ENCODE measurements around the gene PIRT.
A peak's percentile ranks its signal among the peaks of the same experiment; 100 is the strongest.

PIRT gene

DNA sequence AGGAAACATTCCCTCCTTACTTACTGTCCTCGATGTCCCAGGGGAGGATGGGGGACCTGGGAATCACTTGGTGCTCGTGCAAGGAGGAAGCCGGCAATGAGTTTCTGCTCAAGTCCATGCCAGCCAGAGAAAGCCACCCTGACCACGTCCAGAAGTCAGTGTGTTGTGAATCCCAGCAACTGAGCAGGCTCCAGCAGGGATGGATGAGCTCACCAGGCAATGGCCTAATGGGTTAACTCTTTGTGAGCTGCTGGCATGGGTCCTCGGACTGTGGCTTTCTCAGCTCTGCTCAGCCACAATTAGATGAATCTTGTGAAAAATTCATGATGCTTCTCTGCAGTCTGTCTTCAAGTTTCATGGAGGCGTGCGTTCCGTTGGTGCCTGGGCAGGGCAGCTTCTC, at the start of gene PIRT:
TSS of gene PIRT (minus strand) at position 167 of the 400 bp plus-strand sequence. CDS start 12,442 bp downstream, outside the sequence.
- TF ChIP-seq, protein P1, sequence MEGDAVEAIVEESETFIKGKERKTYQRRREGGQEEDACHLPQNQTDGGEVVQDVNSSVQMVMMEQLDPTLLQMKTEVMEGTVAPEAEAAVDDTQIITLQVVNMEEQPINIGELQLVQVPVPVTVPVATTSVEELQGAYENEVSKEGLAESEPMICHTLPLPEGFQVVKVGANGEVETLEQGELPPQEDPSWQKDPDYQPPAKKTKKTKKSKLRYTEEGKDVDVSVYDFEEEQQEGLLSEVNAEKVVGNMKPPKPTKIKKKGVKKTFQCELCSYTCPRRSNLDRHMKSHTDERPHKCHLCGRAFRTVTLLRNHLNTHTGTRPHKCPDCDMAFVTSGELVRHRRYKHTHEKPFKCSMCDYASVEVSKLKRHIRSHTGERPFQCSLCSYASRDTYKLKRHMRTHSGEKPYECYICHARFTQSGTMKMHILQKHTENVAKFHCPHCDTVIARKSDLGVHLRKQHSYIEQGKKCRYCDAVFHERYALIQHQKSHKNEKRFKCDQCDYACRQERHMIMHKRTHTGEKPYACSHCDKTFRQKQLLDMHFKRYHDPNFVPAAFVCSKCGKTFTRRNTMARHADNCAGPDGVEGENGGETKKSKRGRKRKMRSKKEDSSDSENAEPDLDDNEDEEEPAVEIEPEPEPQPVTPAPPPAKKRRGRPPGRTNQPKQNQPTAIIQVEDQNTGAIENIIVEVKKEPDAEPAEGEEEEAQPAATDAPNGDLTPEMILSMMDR (conservative IDR thresholded peaks at IDR 0.05; ENCODE audit: control insufficient read depth, insufficient read depth, low read depth, low read length), result no peak
- H3K4me3 ChIP-seq (ENCODE audit: control insufficient read depth, low read depth, low read length), result no peak within 1 kb of the TSS
- DNase-seq (ENCODE audit: low read depth), result no peak

DNA sequence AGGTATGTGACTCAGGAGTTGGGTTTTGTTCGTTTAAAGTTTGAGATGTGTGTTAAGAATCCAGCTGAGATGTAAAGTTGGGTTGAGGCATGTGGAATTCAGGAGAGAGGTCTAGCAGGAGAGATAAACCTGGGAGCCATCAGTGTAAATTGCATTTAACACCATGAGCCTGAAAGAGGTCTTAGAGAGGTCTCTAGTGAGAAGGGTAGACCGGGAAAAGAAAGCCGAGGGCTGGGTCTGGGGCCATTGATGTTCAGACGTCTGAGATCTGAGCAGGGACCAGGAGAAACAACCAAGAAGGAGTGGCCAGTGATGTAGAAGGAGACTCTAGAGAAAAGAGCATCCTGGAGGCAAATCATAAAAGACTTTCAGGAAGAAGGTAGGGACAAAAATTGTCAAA, 44.1 kb upstream of the PIRT start:
- no peak for DNase-seq (ENCODE audit: low read depth)
- no peak overlapping the region for H3K4me3 ChIP-seq (ENCODE audit: control insufficient read depth, low read depth, low read length)
- TF ChIP-seq, protein P1 (conservative IDR thresholded peaks at IDR 0.05; ENCODE audit: control insufficient read depth, insufficient read depth, low read depth, low read length), result no peak

DNA sequence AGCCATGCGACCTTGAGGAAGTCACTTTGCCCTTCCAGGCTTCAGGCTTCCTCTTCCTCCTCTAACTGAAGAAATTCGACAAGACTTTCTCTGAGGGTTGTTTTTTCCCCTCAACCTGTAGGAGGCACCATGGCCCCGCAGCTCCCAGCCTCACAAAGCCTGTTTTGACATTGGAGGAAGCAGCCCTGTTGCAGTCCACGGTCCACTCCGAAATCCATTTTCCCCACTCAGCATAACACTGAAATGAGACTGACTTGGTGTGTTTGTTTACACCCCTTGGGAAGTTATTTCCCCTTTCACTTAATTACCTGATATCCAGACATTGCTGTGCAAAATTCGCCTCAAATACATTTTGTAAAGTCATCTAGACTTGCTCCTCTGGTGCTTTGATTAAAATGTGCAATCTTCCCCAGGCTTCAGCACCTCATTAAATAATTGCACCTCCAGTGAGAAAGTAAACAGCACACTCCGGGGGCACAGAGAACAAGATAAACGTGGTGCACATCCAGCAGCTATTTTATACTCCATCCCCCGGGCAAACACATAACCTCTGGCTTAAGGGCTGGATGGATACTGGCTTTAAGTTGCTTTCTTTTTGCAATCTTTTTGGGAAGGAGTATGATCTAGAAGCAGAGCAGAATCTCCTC, 41.4 kb upstream of the PIRT start:
- TF ChIP-seq, protein P1 (conservative IDR thresholded peaks at IDR 0.05; ENCODE audit: control insufficient read depth, insufficient read depth, low read depth, low read length), result peak; percentile 10
- no peak for DNase-seq (ENCODE audit: low read depth)
- H3K4me3 ChIP-seq (ENCODE audit: control insufficient read depth, low read depth, low read length), result no peak overlapping the region

DNA sequence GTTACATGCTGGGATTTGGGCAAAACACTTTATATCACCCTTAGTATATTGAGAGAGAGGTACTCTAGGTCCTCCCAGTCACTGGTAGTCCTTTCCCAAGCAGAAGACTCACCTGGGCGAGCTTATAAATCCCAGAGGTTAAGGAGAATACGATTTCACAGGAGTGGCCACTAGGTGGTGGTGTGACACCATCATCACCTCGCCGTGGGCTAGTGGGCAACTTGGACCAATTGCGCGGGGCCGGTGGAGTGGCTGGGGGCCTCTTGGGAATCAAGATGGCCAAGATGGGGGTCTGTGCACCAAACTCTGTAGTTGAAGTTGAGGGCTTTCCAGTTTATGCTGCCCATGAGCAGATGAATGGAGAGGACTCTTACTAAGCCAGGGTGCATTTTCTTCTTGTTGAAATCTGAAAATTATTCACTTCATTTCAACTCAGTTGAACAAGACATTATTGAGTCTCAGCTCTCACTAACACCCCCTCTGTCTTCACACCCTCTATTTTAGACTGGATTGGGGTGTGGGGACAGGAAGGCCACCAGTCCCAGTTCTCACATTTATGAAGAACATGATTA, 38.2 kb upstream of the PIRT start:
- peak; percentile 34 for DNase-seq (ENCODE audit: low read depth)
- TF ChIP-seq, protein P1 (conservative IDR thresholded peaks at IDR 0.05; ENCODE audit: control insufficient read depth, insufficient read depth, low read depth, low read length), result peak; percentile 55
- no peak overlapping the region for H3K4me3 ChIP-seq (ENCODE audit: control insufficient read depth, low read depth, low read length)

DNA sequence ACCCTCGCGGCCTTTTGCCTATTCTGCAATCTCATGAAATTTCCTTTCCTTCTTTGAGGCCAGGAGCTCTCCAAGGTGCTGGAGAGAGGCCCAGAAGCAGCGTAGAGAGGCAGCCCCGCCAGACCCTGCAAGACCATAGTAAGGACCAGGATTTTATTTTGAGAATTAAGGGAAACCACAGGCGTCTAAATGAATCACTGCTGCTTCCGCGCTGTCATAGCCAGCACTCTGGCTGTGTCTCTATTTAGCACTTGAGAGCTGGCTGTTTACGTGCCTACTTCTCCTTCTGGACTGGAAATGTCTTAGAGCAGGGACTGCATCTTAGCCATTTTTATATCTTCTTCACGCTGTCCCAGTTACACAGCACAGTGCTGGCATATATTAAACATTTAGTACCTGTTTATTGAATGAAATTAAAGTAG, 37.6 kb upstream of the PIRT start:
- TF ChIP-seq, protein P1 (conservative IDR thresholded peaks at IDR 0.05; ENCODE audit: control insufficient read depth, insufficient read depth, low read depth, low read length), result no peak
- H3K4me3 ChIP-seq (ENCODE audit: control insufficient read depth, low read depth, low read length), result no peak overlapping the region
- no peak for DNase-seq (ENCODE audit: low read depth)

DNA sequence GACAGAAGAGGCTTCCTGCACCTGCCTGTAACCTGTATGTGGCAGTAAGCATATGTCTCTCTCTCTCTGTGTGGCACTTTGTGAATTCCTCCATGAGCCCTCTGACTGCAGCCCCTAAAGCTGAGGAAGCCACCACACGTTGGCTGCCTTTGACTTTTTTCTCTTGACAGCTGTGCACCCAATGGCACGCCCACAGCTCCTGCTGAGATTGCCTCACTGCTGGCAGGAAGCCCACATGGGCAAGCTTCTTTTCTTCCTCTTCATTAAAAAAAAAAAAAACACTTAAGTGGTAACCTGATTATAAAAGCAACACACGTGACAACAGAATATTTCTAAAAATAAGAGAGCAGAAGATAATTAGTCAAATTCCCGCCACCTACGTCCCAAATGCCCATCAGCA, 34.0 kb upstream of the PIRT start:
- DNase-seq (ENCODE audit: low read depth), result no peak
- TF ChIP-seq, protein P1 (conservative IDR thresholded peaks at IDR 0.05; ENCODE audit: control insufficient read depth, insufficient read depth, low read depth, low read length), result no peak
- H3K4me3 ChIP-seq (ENCODE audit: control insufficient read depth, low read depth, low read length), result no peak overlapping the region
